H54 (cell line): Measurements from ENCODE around the gene SAP30BP.
A peak's percentile ranks its signal among the peaks of the same experiment; 100 is the strongest.

Source experiments
- DNase-seq: peaks from one replicate; pipeline ENCODE4 v3.0.0; 2011; ENCODE audit warnings: low spot score, mixed read lengths; ENCODE audit not compliant: insufficient read length
- FAIRE-seq: peaks from 3 replicates; lab custom pipeline; 2011; peaks lifted over from hg19 to GRCh38; lab: Jason Lieb, UNC
- POLR2A ChIP-seq: IDR thresholded peaks from 2 replicates; pipeline ENCODE4 v1.6.1; 2011; ENCODE audit warnings: low read depth, mild to moderate bottlenecking, low read length

Gene SAP30BP

DNA sequence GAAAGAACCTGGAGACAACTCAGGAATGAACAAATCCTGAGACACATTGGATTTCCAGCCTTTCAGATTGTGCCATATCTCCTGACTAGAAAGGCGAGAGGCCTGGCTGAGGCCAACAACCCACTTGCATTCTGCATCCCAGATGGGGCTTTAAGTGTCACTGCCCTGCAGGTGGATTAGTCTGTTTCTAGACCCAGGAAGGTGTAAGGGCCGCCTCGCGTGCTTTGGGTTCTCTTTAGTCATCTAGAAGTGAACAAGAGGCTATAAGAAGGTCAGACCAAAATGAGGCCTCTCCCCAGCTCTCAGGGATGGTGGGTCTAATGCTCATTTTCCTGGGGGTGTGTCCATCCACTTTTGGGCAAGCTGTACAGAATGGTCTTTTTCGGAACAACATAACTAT is 4.9 kb downstream of the SAP30BP start:
- TF ChIP-seq POLR2A, result no peak
- DNase-seq, result no peak
- no peak for FAIRE-seq

DNA sequence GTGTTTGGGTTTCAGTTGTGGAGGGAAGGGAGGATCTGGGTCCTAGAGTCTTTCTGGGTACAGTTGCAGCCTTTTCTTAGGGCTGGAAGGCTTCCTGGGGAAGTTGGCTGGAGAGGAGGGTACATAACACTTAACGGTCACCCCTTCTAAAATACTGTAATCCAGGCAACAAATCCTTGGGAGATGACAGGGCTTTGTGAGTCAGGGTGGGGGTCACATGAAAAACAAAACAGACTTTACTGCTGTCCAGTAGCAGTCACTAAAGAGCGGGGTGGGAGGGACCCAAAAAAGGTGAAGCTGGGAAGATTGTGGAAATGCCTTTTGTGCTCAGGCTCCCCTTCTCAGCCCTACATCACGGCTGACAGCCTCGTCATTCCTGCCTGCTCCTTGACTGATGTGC is 6.3 kb downstream of the SAP30BP start:
- DNase-seq (peak; percentile 72), FAIRE-seq (peak; percentile 91)
- no peak for TF ChIP-seq POLR2A

DNA sequence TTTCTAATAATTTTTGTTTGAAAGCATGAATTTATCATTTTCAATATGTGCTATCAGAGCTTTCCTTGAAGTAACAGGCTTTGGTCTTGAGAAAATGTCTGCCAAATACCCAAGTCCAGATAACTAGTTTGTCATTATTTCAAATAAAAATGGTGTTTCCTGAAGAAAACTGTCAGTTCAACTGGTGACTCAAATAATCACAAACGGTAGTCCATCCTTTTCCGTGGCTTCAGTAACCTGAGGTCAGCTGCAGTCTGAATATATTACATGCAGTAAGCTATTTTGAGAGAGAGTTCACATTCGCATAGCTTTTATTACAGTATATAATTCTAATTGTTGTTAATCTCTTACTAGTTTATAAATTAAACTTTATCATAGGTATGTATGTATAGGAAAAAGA is 9.3 kb downstream of the SAP30BP start:
- DNase-seq (no peak), FAIRE-seq (no peak)
- TF ChIP-seq POLR2A, result no peak

DNA sequence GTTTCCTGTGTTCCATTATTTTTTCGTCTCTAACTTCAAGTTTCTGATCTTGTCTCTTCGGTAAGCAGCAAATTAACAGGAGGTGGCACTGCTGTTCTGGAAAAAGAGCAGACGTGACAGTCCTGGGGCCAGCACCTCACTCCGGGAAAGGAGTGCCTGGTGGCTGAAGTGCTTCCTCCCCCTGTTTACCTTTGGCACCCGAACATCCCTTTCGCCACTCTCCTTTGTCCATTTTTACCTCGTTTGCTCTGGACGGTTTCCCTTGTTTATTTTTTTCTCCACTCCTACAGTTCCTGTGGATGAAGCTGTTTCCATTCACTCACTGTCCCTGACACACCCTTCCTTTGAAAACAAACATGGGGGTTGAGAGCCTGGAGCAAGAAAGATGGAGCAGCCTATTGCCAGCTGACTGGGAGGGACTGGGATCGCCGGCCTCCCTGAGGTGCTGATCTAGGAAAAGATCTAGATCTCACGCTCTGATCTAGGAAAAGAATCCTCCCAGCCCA is 12.6 kb downstream of the SAP30BP start:
- TF ChIP-seq POLR2A, result no peak
- DNase-seq, result no peak
- FAIRE-seq, result no peak

DNA sequence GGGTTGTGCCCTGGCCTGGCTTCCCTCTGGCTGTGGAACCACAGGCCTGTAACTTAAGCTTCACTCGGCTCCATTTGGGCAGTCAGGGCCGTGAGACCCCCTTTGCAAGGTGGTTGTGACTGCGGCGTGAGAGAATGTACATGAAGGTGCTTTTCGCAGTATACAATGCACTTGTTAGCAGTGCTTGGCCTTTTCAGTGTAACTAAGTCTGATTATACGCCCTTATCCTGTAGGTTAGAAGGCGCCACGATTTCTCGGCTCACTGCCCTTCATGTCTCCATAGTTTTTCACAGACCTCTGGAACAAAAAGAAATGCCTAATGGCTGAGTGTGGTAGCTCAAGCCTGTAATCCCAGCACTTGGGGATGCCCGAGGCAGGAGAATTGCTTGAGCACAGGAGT is 13.3 kb downstream of the SAP30BP start:
- FAIRE-seq (no peak), DNase-seq (no peak)
- TF ChIP-seq POLR2A, result no peak

DNA sequence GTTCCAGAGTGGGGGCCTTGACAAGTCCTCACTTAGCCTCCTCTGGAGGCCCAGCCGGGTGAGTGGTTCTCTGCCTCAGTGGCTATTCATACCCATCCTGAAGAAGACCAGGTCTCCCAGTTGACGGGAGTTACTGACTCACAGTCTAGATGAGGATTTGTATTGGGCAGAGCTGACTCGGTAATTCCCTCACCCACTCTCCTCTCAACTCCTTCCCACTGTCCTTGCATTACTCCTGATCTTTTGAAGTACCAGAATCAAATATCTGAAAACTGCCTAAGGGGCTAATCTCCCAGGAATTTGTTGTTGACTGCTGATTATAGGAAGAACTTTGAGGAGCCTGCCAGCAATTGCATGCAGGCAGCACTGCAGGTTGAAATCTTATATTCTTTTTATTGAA is 14.2 kb downstream of the SAP30BP start:
- FAIRE-seq (no peak), DNase-seq (no peak)
- TF ChIP-seq POLR2A, result no peak

DNA sequence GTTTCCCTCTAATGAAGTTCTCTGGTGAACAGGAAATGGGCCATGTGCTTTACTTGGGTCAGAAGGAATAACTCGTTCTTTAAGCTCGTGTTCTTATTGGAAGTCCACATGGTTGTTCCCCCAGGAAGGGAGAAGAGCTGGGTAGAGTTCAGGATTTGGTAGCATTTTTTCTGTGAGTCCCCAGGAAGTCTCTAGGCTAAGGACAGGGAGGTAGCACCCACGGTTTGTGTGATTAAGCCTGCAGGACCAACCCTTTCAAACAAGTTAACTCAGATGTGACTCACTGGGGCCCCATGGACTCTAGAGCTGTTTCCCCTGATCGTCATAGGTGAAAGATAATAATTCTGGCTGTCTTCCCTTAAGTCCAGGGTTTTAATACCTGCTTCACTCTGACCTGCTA is 16.4 kb downstream of the SAP30BP start:
- DNase-seq (peak; percentile 78), FAIRE-seq (peak; percentile 36)
- TF ChIP-seq POLR2A, result no peak

DNA sequence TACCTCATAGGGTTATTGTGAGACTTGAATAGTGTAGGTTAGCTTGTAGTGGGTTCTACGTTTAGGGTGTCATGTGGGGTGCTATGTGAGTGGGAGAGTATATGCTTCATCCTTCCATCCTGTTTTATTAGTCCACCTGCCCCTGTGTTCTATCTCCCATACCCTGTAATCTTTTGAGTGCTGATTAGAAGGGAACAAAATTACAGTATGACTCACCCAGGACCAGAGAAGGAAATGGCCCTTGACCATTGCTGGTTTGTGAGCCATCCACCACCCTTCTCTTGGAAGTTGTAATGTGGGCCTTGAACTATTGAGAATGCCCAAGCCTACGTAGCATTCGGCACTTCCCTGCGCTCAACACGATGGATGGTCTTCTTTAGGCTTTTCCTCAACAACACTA is 17.1 kb downstream of the SAP30BP start:
- FAIRE-seq (no peak), DNase-seq (no peak)
- TF ChIP-seq POLR2A, result no peak

DNA sequence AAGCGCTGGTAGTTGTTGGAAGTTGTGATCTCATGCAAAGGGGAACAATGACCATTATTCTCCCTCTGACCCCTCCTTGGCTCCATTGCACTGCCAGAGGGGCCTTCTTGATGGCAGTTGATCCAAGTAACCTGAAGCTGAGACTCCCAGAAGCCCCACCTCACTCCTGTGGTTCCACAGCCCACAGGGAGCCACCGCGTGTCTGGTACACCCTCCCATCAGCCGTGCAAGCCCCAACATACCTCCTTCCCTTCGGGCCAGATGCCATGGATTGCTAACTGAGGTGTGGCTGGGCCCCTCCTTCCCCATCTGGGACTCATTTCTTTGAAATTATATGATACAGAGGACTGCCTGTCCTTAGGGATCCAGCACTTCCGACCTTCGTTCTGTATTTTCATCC is 17.8 kb downstream of the SAP30BP start:
- DNase-seq (no peak), FAIRE-seq (no peak)
- TF ChIP-seq POLR2A, result no peak

DNA sequence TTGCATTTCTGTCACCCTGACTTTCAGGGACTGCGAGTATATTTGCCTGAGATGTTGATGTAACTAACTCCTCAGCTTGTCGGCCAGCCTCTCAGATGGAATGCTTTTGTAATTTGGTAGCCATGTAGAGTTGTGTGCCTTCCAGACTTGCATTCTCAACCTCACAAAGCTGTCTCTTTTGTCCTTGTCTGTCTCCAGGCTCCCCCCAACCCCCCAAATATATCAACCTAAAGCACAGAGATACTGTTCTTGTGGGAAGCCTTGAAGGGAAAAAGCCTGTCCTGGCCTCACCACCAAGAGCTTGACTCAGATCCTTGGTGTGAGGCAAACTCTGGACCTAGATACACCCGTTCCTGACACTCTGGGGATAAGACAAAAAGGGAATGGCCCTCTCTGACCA is 18.4 kb downstream of the SAP30BP start:
- no peak for DNase-seq
- FAIRE-seq, result no peak
- no peak for TF ChIP-seq POLR2A

DNA sequence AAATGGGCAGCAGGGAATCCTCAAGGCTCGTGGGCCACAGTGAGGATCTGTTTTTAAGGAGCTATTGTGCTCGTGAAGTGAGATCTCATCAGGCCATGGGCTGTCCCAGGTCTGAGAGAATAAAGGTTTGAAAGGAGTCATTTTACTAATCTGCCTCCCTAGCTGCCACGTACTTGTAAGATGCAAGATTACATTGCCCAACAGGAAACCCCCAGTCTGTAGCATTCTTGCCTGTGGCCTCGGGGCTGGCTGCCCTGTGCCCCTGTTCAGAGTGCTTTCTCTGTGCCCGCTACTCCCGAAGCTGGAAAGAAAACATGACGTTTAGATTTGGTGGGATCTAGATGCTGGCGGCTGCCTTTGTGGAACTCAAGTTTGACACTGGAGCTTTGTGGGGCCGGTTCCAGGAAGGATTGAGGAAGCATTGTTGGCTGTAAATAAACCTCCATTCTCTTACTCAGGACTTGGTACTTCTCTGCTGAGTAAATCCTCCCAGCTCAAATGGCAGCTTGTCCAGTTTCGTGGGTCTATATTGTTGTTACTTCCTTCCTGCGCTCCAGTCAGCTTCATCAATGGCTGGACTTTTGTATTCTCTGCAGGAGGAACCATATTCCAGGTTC is 21.2 kb downstream of the SAP30BP start:
- TF ChIP-seq POLR2A, result no peak
- FAIRE-seq (no peak), DNase-seq (no peak)

DNA sequence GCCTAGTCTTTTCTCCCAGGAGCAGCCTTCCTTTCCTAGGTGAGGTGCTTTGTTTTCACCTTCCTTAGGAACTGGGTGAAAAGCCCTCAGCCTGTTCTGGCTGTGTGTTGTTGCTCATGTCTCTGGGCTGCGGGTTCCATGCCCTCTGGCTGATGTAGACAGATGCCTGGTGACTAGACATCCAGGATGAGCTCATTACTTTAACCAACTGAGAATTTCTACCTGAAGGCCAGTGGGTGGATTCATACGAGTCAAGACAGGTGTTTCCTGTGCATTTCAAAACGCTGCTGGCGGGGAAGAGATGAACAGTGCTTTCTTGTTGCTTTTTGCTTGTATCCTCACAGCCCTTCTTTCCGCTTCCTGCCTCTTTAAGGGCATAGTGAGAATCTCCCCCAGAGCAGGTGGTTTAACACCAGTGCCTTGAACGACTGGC is 22.3 kb downstream of the SAP30BP start:
- TF ChIP-seq POLR2A, result no peak
- FAIRE-seq (no peak), DNase-seq (no peak)

DNA sequence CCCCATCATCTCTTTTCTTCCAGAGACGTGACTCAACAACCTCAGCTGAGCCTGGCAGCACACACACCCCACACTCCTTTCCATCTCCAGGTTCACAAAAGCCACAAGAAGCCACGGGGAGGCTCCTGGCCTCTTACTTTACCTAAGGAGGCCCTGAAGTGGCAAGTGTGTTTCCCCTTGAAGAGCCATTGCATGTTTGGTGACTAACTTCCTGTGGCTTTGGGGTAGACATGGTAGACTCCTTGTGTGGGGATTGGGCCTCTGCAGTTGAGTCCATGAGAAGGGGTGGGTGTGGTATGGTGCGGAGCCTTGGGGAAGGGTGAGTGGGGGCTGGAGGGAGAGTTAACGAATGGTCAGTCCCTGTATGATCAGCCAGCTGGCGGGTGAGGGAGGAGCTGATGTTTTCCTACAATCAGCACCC is 24.2 kb downstream of the SAP30BP start:
- no peak for FAIRE-seq
- peak; percentile 69 for DNase-seq

DNA sequence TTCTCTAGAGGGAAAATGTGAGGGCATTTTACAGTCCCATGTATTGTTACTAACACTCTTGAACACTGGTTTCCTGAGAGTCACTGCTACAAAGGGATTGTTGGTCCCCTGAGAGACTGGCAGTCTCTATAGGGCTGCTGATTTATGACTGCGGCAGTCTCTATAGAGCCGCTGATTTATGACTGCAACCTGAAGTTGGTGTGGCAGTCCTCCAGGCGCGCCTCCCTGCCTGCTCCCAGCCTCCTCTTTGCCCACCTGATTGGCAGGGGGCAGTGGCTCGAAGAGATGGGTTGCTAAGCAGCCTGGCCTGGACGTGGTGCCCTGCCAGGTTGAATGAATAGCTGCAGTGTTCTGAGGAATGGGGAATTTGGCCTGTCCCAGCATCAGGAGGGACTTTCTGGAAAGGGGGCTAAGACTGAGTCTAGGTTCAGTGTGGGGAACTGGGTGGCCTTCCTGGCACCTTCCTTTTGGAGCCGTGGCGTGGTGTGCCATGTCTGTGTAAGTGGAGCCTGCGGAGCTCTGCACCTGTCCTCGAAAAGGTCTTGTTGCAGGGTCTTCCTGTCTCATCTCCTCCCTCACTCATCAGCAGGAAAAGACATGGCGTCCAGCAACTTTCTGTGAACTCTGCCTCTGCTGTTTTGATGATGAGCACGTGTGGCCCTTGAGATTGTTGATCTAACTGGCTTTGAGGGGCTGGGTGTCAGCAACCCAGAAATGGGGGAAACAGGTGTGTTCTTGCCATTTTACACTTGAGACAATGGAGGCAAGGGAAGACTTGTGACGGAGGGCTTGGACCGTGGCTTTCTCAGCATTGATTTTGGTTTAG is 24.9 kb downstream of the SAP30BP start:
- FAIRE-seq (no peak), DNase-seq (no peak)
- TF ChIP-seq POLR2A, result no peak

More for the DNA sequence above, 24.2 kb downstream of the SAP30BP start:
- no peak for TF ChIP-seq POLR2A
